Activated CD4-positive, alpha-beta T cell treated with anti-CD3 and anti-CD28 coated beads for 36 hours (primary cell): ENCODE results near the gene CORO7. TPM values are rescaled to one million over a fixed set of nuclear protein-coding genes. Genes with fewer than 3 reads are reported as not detected.

Source experiments
- ATAC-seq: fragments of 200-7000 bp; cut with Tn5 transposase; one replicate; pipeline ENCODE4 v1.10.0; 2021; ENCODE audit warnings: mild to moderate bottlenecking, moderate library complexity
- CTCF ChIA-PET: fragments of 350-600 bp; sonication (Branson Sonifier 250); formaldehyde crosslinking; loops from one replicate; lab custom pipeline; 2021; ENCODE audit warnings: antibody characterized with exemption; lab: Charles Lee
- POLR2A ChIA-PET: fragments of 350-600 bp; sonication (Branson Sonifier 250); formaldehyde crosslinking; loops from one replicate; lab custom pipeline; 2021; ENCODE audit warnings: antibody characterized with exemption, inconsistent platforms; lab: Charles Lee
- DNase-seq: peaks from one replicate; pipeline ENCODE4 v3.0.0-alpha.2; 2020
- H3K27ac Mint-ChIP-seq: one replicate; pipeline ENCODE4 v1.8.0; 2021; ENCODE audit warnings: mixed read lengths
- H3K27me3 Mint-ChIP-seq: one replicate; pipeline ENCODE4 v1.8.0; 2021; ENCODE audit warnings: mixed read lengths
- H3K36me3 Mint-ChIP-seq: one replicate; pipeline ENCODE4 v1.8.0; 2021; ENCODE audit warnings: low read depth, mixed read lengths
- H3K4me1 Mint-ChIP-seq: one replicate; pipeline ENCODE4 v1.8.0; 2021; ENCODE audit warnings: mixed read lengths
- H3K4me3 Mint-ChIP-seq: one replicate; pipeline ENCODE4 v1.8.0; 2021; ENCODE audit warnings: mild to moderate bottlenecking, moderate library complexity, mixed read lengths
- H3K9me3 Mint-ChIP-seq: one replicate; pipeline ENCODE4 v1.8.0; 2021; ENCODE audit warnings: low read depth, mixed read lengths
- intact Hi-C, 2 experiments: fragments of 100-400 bp; cut with DNase I in 1 of 2; cut with micrococcal nuclease in 1 of 2; formaldehyde crosslinking; loops; one replicate each; pipeline versions ENCODE4 v1.14.2 to v1.15.1; 2022 to 2024; cut with DNase I, micrococcal nuclease
- total RNA-seq, 2 experiments: library from RNA; stranded (reverse); gene quantifications; one replicate each; pipeline ENCODE4 v1.2.3, GENCODE V29; 2021

The CORO7 gene
- total RNA-seq, 2 experiments from 2014 or later = 65.0 to 67.1 TPM

DNA sequence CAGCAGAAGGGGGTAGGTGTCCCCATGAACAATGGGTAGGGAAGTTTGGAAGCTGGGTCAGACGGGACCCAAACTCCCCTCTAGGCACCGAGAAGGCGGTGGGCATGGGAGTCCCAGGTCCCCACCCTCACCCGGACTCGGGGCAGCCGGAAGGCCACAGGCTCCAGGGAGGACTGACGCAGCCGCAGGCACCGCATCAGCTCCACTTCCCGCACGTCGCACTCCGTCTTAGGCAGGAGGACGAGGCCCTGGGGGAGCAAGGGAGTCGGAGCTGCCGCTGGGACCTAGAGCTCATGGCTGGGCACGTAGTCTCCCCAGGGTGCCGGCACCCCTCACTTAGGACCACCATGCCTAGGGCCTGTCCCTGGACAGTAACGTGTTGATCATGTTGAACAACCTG is 58.2 kb downstream of the CORO7 start:
- ATAC-seq (no peak), DNase-seq (no peak)
- ChIA-PET POLR2A (no interaction called here), CTCF (interaction anchor here (0.9 to 1.9 kb wide), 5 partner anchors 9 to 50 kb away, joined by 3 to 10 read pairs (median 4); no protein-coding TSS in a partner anchor)
- H3K4me3 Mint-ChIP-seq = no peak overlapping the region
- H3K4me1 Mint-ChIP-seq = no peaks in the 10 kb centered on the region
- H3K27ac Mint-ChIP-seq = no peak overlapping the region
- H3K27me3 Mint-ChIP-seq = no peaks in the 10 kb centered on the region
- intact Hi-C loops = loop anchor here (10.0 kb wide), 2 partner anchors 227 to 597 kb away; partner anchors contain the start of gene SEC14L5 (in 1 of the 2)
- H3K9me3 Mint-ChIP-seq = no peaks in the 10 kb centered on the region
- peaks cover 6% of the 10 kb centered on the region for H3K36me3 Mint-ChIP-seq

DNA sequence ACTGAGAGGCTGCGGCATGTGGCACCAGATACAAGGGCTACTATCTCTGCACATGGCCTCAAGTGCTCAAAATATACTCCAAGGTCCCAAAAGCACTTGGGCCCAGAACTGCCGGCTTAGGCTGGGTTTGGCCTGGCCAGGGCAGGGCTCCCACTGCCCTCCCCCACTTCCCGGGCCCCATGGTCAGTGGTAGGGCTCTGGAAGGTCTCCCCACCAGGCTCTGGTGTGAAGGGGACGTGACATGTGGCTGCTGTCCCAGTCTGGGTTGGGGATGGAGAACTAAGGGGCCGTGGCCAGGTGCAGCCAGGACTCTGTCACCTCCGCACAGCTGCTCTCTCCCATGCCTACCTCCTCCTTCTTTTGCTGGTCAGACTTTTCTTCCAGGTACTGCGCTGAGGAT is 59.6 kb downstream of the CORO7 start:
- CTCF ChIA-PET = no interaction called here
- intact Hi-C loops = loop anchor here (10.0 kb wide), 2 partner anchors 228 to 598 kb away; partner anchors contain the start of gene SEC14L5 (in 1 of the 2)
- H3K4me3 Mint-ChIP-seq = no peak overlapping the region
- DNase-seq (no peak), ATAC-seq (no peak)
- H3K27ac Mint-ChIP-seq = no peak overlapping the region
- no peaks in the 10 kb centered on the region for H3K9me3 Mint-ChIP-seq
- no peaks in the 10 kb centered on the region for H3K27me3 Mint-ChIP-seq
- POLR2A ChIA-PET = no interaction called here
- H3K36me3 Mint-ChIP-seq = peaks cover 6% of the 10 kb centered on the region
- H3K4me1 Mint-ChIP-seq = peaks cover 2% of the 10 kb centered on the region

DNA sequence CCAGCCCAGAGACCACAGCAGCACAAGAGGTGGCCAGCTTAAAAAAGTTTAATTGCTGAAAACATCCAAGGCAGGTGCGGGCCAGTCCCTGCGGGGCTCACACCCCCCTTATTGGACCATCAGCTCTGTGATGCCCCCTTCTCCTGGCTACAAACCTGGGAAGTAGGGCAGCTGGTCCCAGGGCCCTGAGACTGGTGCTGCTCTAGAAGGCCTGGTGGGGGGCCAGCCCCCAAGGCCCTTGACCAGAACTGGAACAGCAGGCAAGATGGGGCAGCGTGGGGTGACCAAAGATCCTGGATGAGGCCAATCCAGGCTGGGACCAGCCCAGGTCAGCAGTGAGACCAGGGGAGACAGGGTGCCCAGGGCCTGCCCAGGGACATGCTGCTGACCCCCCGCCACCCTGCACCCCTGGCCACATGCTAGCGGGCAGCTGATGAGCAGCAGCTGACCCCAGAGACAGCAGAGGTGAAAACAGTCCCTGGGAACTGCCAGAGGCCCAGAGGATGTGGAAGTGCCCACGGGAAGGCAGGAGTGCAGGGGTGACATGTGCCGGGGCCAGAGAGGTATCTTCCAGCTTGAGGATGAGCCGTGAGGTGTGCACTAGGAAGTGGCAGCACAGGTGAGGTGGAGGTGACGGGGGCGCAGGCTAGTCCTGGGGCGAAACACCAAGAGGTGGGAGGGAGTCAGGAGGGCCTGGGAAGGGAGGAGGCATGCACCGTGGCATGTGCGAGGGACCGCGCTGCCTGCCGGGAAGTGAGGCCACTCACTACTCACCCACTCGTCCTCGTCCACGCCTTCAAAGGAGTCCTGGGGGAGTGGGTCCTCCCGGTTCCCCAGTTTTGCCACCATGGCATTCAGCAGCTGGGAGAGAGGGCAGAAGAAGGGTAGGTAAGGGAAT is 61.6 kb downstream of the CORO7 start:
- Mint-ChIP-seq H3K9me3 (no peaks in the 10 kb centered on the region), H3K4me3 (no peak overlapping the region), H3K27me3 (no peaks in the 10 kb centered on the region), H3K4me1 (peaks cover 9% of the 10 kb centered on the region), H3K36me3 (peaks cover 5% of the 10 kb centered on the region), H3K27ac (no peak overlapping the region)
- CTCF ChIA-PET = no interaction called here
- POLR2A ChIA-PET = interaction anchor here (1.2 kb wide), 1 partner anchor 9 kb away, joined by 7 read pairs; no protein-coding TSS in a partner anchor
- intact Hi-C loops = loop anchor here (5.0 to 10.0 kb wide), 4 partner anchors 63 to 600 kb away; partner anchors contain the start of genes CORO7 (in 1 of the 2), NUDT16L1 (in 1 of the 2) and SEC14L5 (in 1 of the 2)
- DNase-seq = no peak
- ATAC-seq = no peak

DNA sequence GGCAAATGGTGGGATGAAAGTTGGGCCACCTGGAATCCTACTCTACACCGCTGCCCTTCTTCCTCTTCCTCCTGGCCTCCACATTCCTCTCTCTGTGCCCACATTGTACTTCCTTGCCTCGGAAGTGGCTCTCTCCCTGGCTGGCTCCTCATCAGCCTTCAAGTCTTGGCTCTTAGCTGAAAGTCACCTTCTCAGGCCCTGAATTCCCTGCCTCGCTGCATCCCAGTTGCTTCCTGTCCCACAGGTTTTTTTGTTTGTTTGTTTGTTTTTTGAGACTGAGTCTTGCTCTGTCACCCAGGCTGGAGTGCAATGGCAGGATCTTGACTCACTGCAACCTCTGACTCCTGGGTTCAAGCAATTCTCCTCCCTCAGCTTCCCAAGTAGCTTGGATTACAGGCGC is 62.7 kb downstream of the CORO7 start:
- Mint-ChIP-seq H3K4me1 (peaks cover 11% of the 10 kb centered on the region), H3K9me3 (no peaks in the 10 kb centered on the region), H3K4me3 (no peak overlapping the region), H3K27ac (peak overlapping the region; percentile 38), H3K36me3 (peaks cover 2% of the 10 kb centered on the region), H3K27me3 (no peaks in the 10 kb centered on the region)
- DNase-seq (no peak), ATAC-seq (no peak)
- ChIA-PET CTCF (interaction anchor here (0.6 kb wide), 1 partner anchor 988 kb away, joined by 3 read pairs; no protein-coding TSS in a partner anchor), POLR2A (no interaction called here)
- intact Hi-C loops = loop anchor here (5.0 to 10.0 kb wide), 4 partner anchors 64 to 601 kb away; partner anchors contain the start of genes CORO7 (in 1 of the 2), NUDT16L1 (in 1 of the 2) and SEC14L5 (in 1 of the 2)

DNA sequence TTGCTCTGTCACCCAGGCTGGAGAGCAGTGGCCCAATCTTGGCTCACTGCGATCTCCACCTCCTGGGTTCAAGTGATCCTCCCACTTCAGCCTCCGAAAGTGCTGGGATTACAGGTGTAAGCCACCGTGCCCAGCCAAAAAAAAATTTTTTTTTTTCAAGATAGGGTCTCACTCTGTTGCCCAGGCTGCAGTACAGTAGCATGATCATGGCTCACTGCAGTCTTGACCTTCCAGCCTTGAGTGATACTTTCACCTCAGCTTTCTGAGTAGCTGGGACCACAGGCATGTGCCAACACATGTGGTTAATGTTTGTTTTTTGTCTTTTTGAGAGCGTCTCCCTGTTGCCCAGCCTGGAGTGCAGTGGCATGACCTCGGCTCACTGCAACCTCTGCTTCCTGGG is 63.6 kb downstream of the CORO7 start:
- H3K27me3 Mint-ChIP-seq = no peaks in the 10 kb centered on the region
- intact Hi-C loops = loop anchor here (5.0 to 10.0 kb wide), 4 partner anchors 64 to 602 kb away; partner anchors contain the start of genes CORO7 (in 1 of the 2), NUDT16L1 (in 1 of the 2) and SEC14L5 (in 1 of the 2)
- no peak overlapping the region for H3K4me3 Mint-ChIP-seq
- ATAC-seq (no peak), DNase-seq (no peak)
- H3K36me3 Mint-ChIP-seq = peaks cover 7% of the 10 kb centered on the region
- POLR2A ChIA-PET = no interaction called here
- CTCF ChIA-PET = no interaction called here
- no peaks in the 10 kb centered on the region for H3K9me3 Mint-ChIP-seq
- H3K4me1 Mint-ChIP-seq = peaks cover 19% of the 10 kb centered on the region
- H3K27ac Mint-ChIP-seq = no peak overlapping the region

DNA sequence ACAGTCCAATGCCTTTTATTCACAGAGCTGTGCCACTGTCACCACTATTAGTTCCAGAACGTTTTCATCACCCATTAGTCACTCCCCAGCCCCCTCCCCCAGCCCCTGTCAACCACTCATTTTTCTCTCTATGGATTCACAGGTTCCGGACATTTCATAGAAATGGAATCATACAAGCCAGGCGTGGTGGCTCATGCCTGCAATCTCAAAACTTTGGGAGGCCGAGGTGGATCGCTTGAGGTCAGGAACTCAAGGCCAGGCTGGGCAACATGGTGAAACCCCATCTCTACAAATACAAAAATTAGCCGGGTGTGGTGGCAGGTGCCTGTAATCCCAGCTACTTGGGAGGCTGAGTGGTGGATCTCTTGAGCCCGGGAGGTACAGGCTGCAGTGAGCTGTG is 64.5 kb downstream of the CORO7 start:
- intact Hi-C loops = loop anchor here (1.0 to 10.0 kb wide), 18 partner anchors 19 to 607 kb away; partner anchors contain the start of genes CORO7 (in 2 of the 2), SEC14L5 (in 2 of the 2), ADCY9 (in 1 of the 2) and ANKS3 (in 1 of the 2)
- Mint-ChIP-seq H3K27me3 (no peaks in the 10 kb centered on the region), H3K4me3 (peak overlapping the region; percentile 89), H3K9me3 (no peaks in the 10 kb centered on the region), H3K36me3 (peaks cover 7% of the 10 kb centered on the region), H3K4me1 (peaks cover 20% of the 10 kb centered on the region), H3K27ac (peak overlapping the region; percentile 61)
- POLR2A ChIA-PET = interaction anchor here (0.9 kb wide), 1 partner anchor 44 kb away, joined by 8 read pairs; no protein-coding TSS in a partner anchor
- CTCF ChIA-PET = interaction anchor here (0.7 to 2.0 kb wide), 4 partner anchors 23 to 98 kb away, joined by 3 to 10 read pairs (median 6); no protein-coding TSS in a partner anchor
- ATAC-seq = no peak
- peak; percentile 41 for DNase-seq

DNA sequence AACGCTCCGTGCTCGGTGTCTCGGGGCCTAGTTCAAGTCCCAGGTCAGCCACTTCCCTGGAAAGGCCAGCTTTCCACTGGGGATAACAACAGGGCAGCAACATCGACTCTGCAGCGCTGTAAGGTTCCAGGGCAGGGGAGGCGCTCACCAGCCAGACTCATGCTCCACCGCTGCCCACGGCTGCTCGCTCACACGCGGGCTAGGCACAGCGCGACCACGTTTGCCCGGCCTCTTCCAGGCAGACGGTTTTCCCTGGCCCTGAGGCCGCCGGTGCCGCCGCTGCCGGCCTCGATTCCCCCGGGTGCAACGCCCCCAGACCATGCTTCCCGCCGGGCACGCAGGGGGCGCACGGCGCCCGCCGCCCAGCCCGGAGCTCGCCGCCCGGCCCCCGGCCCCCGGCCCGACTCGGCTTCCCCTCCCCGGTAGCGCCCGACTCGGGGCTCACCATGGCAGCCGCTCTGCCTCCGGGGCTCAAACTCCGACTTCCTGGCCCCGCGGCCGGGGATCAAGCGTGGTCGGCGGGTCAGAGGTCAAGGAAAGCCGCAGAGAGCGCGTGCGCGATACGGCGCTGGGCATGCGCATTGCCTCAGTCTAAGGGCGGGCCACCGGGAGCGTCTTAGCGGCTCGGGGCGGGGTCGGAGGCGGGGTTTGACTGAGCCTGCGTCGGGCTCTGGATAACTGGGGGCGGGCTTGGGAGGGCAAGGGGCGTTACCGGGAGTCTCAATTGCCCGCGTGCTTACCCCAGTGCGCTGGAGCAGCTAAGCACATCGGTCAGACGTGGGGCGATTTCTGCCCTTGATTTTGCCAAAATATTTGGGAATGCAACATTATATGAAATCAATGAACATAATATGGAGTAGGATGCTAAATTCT is 65.4 kb downstream of the CORO7 start, which contains the start of gene PAM16:
Gene PAM16, minus strand, starts transcription at position 535 of the 873 bp plus-strand sequence. Its CDS starts 87 bp downstream, at position 448.
- DNase-seq (peak; percentile 99), ATAC-seq (peak; percentile 96)
- intact Hi-C loops = loop anchor here (1.0 to 10.0 kb wide), 18 partner anchors 20 to 608 kb away; partner anchors contain the start of genes CORO7 (in 2 of the 2), SEC14L5 (in 2 of the 2), ADCY9 (in 1 of the 2) and ANKS3 (in 1 of the 2)
- POLR2A ChIA-PET = interaction anchor here (0.6 to 1.6 kb wide), 3 partner anchors 44 to 97 kb away, joined by 4 to 8 read pairs (median 6); no protein-coding TSS in a partner anchor
- H3K4me1 Mint-ChIP-seq = peaks cover 20% of the 10 kb centered on the region
- H3K27ac Mint-ChIP-seq = peak within 1 kb of the TSS; percentile 88
- peak within 1 kb of the TSS; percentile 89 for H3K4me3 Mint-ChIP-seq
- no peaks in the 10 kb centered on the region for H3K27me3 Mint-ChIP-seq
- H3K36me3 Mint-ChIP-seq = peaks cover 7% of the 10 kb centered on the region
- CTCF ChIA-PET = interaction anchor here (0.7 to 2.0 kb wide), 7 partner anchors 19 to 214 kb away, joined by 3 to 10 read pairs (median 4); no protein-coding TSS in a partner anchor
- no peaks in the 10 kb centered on the region for H3K9me3 Mint-ChIP-seq

DNA sequence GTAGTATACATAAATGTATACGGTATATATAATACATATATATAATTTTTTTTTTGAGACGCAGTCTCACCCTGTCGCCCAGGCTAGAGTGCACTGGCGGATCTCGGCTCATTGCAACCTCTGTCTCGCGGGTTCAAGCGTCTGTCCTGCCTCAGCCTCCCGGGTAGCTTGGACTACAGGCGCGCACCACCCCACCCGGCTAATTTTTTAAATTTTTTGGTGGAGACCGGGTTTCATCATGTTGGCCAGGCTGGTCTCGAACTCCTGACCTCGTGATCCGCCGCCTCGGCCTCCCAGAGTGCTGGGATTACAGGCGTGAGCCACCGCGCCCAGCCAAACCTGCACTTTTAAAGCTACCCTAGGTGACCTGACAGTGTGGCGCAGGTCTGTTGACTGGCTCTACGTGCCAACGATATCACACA is 66.0 kb downstream of the CORO7 start:
- CTCF ChIA-PET = interaction anchor here (0.7 to 2.0 kb wide), 5 partner anchors 18 to 214 kb away, joined by 3 to 10 read pairs (median 3); no protein-coding TSS in a partner anchor
- H3K27me3 Mint-ChIP-seq = no peaks in the 10 kb centered on the region
- H3K4me3 Mint-ChIP-seq = peak overlapping the region; percentile 89
- POLR2A ChIA-PET = interaction anchor here (0.6 to 1.6 kb wide), 4 partner anchors 43 to 96 kb away, joined by 4 to 6 read pairs (median 4); no protein-coding TSS in a partner anchor
- peaks cover 7% of the 10 kb centered on the region for H3K36me3 Mint-ChIP-seq
- ATAC-seq = peak; percentile 10
- H3K9me3 Mint-ChIP-seq = no peaks in the 10 kb centered on the region
- H3K4me1 Mint-ChIP-seq = peaks cover 20% of the 10 kb centered on the region
- intact Hi-C loops = loop anchor here (2.0 to 10.0 kb wide), 8 partner anchors 67 to 608 kb away; partner anchors contain the start of genes SEC14L5 (in 2 of the 2), ADCY9 (in 1 of the 2), CORO7 (in 1 of the 2) and MGRN1 (in 1 of the 2)
- no peak for DNase-seq
- H3K27ac Mint-ChIP-seq = peak overlapping the region; percentile 88

DNA sequence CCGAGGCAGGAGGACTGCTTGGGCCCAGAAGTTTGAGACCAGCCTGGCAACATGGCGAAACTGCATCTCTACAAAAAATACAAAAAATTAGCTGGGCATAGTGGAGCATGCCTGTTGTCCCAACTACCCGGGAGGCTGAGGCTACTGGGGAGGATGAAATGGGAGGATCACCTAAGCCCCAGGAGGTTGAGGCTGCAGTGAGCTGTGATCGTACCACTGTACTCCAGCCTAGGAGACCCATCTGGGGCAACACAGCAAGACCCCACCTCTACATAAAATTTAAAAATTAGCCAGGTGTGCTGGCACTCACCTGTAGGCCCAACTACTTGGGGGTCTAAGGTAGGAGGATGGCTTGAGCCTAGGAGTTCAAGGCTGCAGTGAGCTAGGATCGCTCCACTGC is 67.1 kb downstream of the CORO7 start:
- Mint-ChIP-seq H3K4me1 (peaks cover 20% of the 10 kb centered on the region), H3K36me3 (peaks cover 7% of the 10 kb centered on the region), H3K9me3 (no peaks in the 10 kb centered on the region), H3K4me3 (peak overlapping the region; percentile 36), H3K27ac (no peak overlapping the region), H3K27me3 (no peaks in the 10 kb centered on the region)
- POLR2A ChIA-PET = interaction anchor here (1.3 to 1.6 kb wide), 2 partner anchors 42 to 95 kb away, joined by 5 to 6 read pairs; no protein-coding TSS in a partner anchor
- ATAC-seq = no peak
- intact Hi-C loops = no loop called here
- CTCF ChIA-PET = interaction anchor here (0.6 to 1.6 kb wide), 7 partner anchors 9 to 715 kb away, joined by 3 read pairs; no protein-coding TSS in a partner anchor
- DNase-seq = no peak
